ENCODE results near the gene PLEKHD1. TPM values are rescaled to one million over a fixed set of nuclear protein-coding genes. Genes with fewer than 3 reads are reported as not detected.

Gene PLEKHD1
- total RNA-seq, 1 experiment from 2014 or later: 1.2 TPM

DNA sequence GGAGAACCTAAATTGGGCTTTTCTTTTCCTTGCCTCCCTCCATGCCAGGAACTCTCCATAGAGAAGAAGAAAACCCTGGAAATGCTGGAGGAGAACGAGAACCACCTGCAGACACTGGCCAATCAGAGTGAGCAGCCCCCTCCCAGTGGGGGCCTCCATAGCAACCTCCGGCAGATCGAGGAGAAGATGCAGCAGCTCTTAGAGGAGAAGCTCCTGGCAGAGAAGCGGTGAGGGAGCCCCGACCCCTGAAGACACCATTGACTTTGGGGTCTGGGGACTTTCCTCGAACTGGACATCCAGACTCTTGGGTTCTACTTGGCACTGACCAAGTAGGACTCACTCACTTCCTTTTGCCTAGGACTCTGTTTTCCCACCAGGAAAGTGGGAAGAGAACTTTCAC is 41.4 kb downstream of the PLEKHD1 start:
- ChIA-PET POLR2A (no interaction called here), RAD21 (ENCODE audit: low non-redundant PET in 1 of 2, low total read pairs in 2 of 2, uncharacterized antibody in 2 of 2, unreplicated experiment in 2 of 2) (no interaction called here), CTCF (interaction anchor here (1.6 kb wide), 1 partner anchor 9 kb away, joined by 7 read pairs; no protein-coding TSS in a partner anchor)
- no peaks in the 10 kb centered on the region for H3K36me3 ChIP-seq (ENCODE audit: control insufficient read depth in 1 of 2, insufficient read depth in 2 of 2, low read length in 2 of 2)
- no peak for ATAC-seq
- no peaks in the 10 kb centered on the region for H3K4me1 ChIP-seq (ENCODE audit: control insufficient read depth in 1 of 2, insufficient read depth in 2 of 2, low read length in 2 of 2)
- H3K4me3 ChIP-seq (replicated peaks in 1 of 2; ENCODE audit: low read depth in 1 of 2, low read length in 2 of 2): no peak overlapping the region
- BruUV-seq (replicated peaks): no TSS peak
- H3K4me2 ChIP-seq (ENCODE audit: low read length): no peak overlapping the region
- TF ChIP-seq POLR2A (IDR thresholded peaks at IDR 0.05; ENCODE audit: borderline replicate concordance, extremely low read depth, insufficient read depth, insufficient read length) (no peak), CBX3 (IDR thresholded peaks at IDR 0.05; ENCODE audit: low read depth) (no peak), ZNF274 (IDR thresholded peaks at IDR 0.05; ENCODE audit: low read depth, low read length) (no peak), EZH2phosphoT487 (IDR thresholded peaks at IDR 0.05; ENCODE audit: borderline replicate concordance) (no peak), SP1 (IDR thresholded peaks at IDR 0.05; ENCODE audit: low read depth) (no peak), EGR1 (IDR thresholded peaks at IDR 0.05; ENCODE audit: low read depth) (no peak), ZFX (IDR thresholded peaks at IDR 0.05) (no peak), FOSL1 (IDR thresholded peaks at IDR 0.05; ENCODE audit: low read depth) (no peak), TCF7L2 (IDR thresholded peaks at IDR 0.05; ENCODE audit: borderline replicate concordance, extremely low read depth, insufficient read depth, insufficient read length) (no peak), SRF (IDR thresholded peaks at IDR 0.05; ENCODE audit: low read depth) (no peak), POLR2AphosphoS5 (IDR thresholded peaks at IDR 0.05; ENCODE audit: low read depth, low read length) (no peak)
- TF ChIP-seq, protein P1, sequence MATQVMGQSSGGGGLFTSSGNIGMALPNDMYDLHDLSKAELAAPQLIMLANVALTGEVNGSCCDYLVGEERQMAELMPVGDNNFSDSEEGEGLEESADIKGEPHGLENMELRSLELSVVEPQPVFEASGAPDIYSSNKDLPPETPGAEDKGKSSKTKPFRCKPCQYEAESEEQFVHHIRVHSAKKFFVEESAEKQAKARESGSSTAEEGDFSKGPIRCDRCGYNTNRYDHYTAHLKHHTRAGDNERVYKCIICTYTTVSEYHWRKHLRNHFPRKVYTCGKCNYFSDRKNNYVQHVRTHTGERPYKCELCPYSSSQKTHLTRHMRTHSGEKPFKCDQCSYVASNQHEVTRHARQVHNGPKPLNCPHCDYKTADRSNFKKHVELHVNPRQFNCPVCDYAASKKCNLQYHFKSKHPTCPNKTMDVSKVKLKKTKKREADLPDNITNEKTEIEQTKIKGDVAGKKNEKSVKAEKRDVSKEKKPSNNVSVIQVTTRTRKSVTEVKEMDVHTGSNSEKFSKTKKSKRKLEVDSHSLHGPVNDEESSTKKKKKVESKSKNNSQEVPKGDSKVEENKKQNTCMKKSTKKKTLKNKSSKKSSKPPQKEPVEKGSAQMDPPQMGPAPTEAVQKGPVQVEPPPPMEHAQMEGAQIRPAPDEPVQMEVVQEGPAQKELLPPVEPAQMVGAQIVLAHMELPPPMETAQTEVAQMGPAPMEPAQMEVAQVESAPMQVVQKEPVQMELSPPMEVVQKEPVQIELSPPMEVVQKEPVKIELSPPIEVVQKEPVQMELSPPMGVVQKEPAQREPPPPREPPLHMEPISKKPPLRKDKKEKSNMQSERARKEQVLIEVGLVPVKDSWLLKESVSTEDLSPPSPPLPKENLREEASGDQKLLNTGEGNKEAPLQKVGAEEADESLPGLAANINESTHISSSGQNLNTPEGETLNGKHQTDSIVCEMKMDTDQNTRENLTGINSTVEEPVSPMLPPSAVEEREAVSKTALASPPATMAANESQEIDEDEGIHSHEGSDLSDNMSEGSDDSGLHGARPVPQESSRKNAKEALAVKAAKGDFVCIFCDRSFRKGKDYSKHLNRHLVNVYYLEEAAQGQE (IDR thresholded peaks at IDR 0.05; ENCODE audit: low read depth): no peak
- TF ChIP-seq, protein P2, sequence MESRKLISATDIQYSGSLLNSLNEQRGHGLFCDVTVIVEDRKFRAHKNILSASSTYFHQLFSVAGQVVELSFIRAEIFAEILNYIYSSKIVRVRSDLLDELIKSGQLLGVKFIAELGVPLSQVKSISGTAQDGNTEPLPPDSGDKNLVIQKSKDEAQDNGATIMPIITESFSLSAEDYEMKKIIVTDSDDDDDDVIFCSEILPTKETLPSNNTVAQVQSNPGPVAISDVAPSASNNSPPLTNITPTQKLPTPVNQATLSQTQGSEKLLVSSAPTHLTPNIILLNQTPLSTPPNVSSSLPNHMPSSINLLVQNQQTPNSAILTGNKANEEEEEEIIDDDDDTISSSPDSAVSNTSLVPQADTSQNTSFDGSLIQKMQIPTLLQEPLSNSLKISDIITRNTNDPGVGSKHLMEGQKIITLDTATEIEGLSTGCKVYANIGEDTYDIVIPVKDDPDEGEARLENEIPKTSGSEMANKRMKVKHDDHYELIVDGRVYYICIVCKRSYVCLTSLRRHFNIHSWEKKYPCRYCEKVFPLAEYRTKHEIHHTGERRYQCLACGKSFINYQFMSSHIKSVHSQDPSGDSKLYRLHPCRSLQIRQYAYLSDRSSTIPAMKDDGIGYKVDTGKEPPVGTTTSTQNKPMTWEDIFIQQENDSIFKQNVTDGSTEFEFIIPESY (IDR thresholded peaks at IDR 0.05; ENCODE audit: extremely low read depth, insufficient replicate concordance, low read length): no peak
- TF ChIP-seq, protein P3, sequence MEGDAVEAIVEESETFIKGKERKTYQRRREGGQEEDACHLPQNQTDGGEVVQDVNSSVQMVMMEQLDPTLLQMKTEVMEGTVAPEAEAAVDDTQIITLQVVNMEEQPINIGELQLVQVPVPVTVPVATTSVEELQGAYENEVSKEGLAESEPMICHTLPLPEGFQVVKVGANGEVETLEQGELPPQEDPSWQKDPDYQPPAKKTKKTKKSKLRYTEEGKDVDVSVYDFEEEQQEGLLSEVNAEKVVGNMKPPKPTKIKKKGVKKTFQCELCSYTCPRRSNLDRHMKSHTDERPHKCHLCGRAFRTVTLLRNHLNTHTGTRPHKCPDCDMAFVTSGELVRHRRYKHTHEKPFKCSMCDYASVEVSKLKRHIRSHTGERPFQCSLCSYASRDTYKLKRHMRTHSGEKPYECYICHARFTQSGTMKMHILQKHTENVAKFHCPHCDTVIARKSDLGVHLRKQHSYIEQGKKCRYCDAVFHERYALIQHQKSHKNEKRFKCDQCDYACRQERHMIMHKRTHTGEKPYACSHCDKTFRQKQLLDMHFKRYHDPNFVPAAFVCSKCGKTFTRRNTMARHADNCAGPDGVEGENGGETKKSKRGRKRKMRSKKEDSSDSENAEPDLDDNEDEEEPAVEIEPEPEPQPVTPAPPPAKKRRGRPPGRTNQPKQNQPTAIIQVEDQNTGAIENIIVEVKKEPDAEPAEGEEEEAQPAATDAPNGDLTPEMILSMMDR (IDR thresholded peaks at IDR 0.05 in 2 of 3, conservative IDR thresholded peaks at IDR 0.05 in 1 of 3; ENCODE audit: borderline replicate concordance in 1 of 3, insufficient read depth in 1 of 3, low read depth in 2 of 3, low read length in 2 of 3): no peak
- DNase-seq (ENCODE audit: low read depth, low spot score): no peak
- no peaks in the 10 kb centered on the region for H4K20me1 ChIP-seq (ENCODE audit: insufficient read depth)
- no peak overlapping the region for H2AFZ ChIP-seq (ENCODE audit: low read depth, low read length, poor library complexity, severe bottlenecking)
- H3K79me2 ChIP-seq (ENCODE audit: insufficient read depth, low read length): no peaks in the 10 kb centered on the region
- no peaks in the 10 kb centered on the region for H3K9me2 ChIP-seq (ENCODE audit: insufficient read depth)
- no peaks in the 10 kb centered on the region for H3K27me3 ChIP-seq (ENCODE audit: insufficient read depth, low read length)
- no peaks in the 10 kb centered on the region for H3K9me3 ChIP-seq (ENCODE audit: control insufficient read depth in 1 of 2, insufficient read depth in 1 of 2, low read depth in 1 of 2, low read length in 2 of 2)
- intact Hi-C loops (cut with micrococcal nuclease): no loop called here
- no peak overlapping the region for H3K9ac ChIP-seq (ENCODE audit: low read length)
- no peak overlapping the region for H3K27ac ChIP-seq (ENCODE audit: low read depth, low read length)

Measured in HCT116 (cell line).